GM12892 (cell line): ENCODE measurements around the gene NUP210L.

Experiments used
- POLR2A ChIP-seq: IDR thresholded peaks from 2 replicates; pipeline ENCODE4 v1.6.1; 2011; ENCODE audit warnings: low read depth, low read length, control low read depth
- POLR2AphosphoS5 ChIP-seq: IDR thresholded peaks from 2 replicates; pipeline ENCODE4 v1.6.1; 2011; ENCODE audit warnings: low read depth, low read length, control low read depth
- TAF1 ChIP-seq: IDR thresholded peaks from 2 replicates; pipeline ENCODE4 v1.6.1; 2011; ENCODE audit warnings: low read depth, mild to moderate bottlenecking, control low read depth, low read length, borderline replicate concordance

- TF ChIP-seq POLR2AphosphoS5 (no peak), POLR2A (no peak), TAF1 (no peak)
Measured at GRCh38 chr1:154093699-154094098, 61.2 kb downstream of the NUP210L start.
